B cell (primary cell): ENCODE data around the gene PRR16. TPM values are rescaled to one million over a fixed set of nuclear protein-coding genes. Genes with fewer than 3 reads are reported as not detected.
"Not testable (repeated sequence)": the region's sequence is repeated elsewhere in the genome, so short reads cannot be mapped to it uniquely, and the experiment has no call there.

Experiments used
- ATAC-seq: fragments of 200-7000 bp; cut with Tn5 transposase; one replicate; pipeline ENCODE4 v1.10.0; 2021; ENCODE audit warnings: low read depth, mild to moderate bottlenecking, moderate number of reproducible peaks, moderate library complexity
- CTCF ChIA-PET: fragments of 350-600 bp; sonication (Branson Sonifier 250); formaldehyde crosslinking; loops from one replicate; lab custom pipeline; 2021; ENCODE audit warnings: antibody characterized with exemption, inconsistent platforms; lab: Charles Lee
- POLR2A ChIA-PET: fragments of 350-600 bp; sonication (Branson Sonifier 250); formaldehyde crosslinking; loops from one replicate; lab custom pipeline; 2021; ENCODE audit warnings: antibody characterized with exemption; lab: Charles Lee
- DNase-seq: peaks from one replicate; pipeline ENCODE4 v3.0.0; 2013
- H2AFZ ChIP-seq: 2 replicates; pipeline ENCODE4 v1.6.1; 2012; ENCODE audit warnings: mild to moderate bottlenecking, low read depth, low read length; ENCODE audit not compliant: insufficient read depth, poor library complexity, severe bottlenecking
- H3K27ac ChIP-seq, 2 donors: 1 replicate in 1 of 2; 2 replicates in 1 of 2; pipeline ENCODE4 v1.5.1; 2012 to 2013; ENCODE audit warnings: low read length in 2 of 2, mild to moderate bottlenecking in 2 of 2, moderate library complexity in 1 of 2
- H3K27me3 ChIP-seq, 4 experiments: fragments of 200-600 bp in 1 of 4; sonication (generic) in 1 of 4; replicated peaks in 1 of 4; 1 replicate in 2 of 4; 2 replicates in 2 of 4; pipeline versions ENCODE4 v1.6.1 to v1.7.0; 2013 to 2016; ENCODE audit warnings: low read length in 3 of 4, mild to moderate bottlenecking in 2 of 4, mixed read lengths in 1 of 4, moderate library complexity in 1 of 4; ENCODE audit not compliant: insufficient read depth in 4 of 4, control insufficient read depth in 3 of 4; ENCODE audit errors: control extremely low read depth in 1 of 4
- H3K36me3 ChIP-seq, 2 experiments: replicated peaks in 1 of 2; 1 replicate in 1 of 2; 2 replicates in 1 of 2; pipeline versions ENCODE4 v1.6.1 to v1.7.1; 2013; ENCODE audit warnings: low read length in 1 of 2; ENCODE audit not compliant: insufficient read depth in 2 of 2, control insufficient read depth in 1 of 2; ENCODE audit errors: control extremely low read depth in 1 of 2, extremely low read depth in 1 of 2
- H3K4me1 ChIP-seq, 2 donors: fragments of 200-600 bp in 1 of 2; sonication (generic) in 1 of 2; 1 replicate in 1 of 2; 2 replicates in 1 of 2; pipeline versions ENCODE4 v1.5.1 to v1.6.1; 2013 to 2017; ENCODE audit warnings: low read length in 2 of 2; ENCODE audit not compliant: control insufficient read depth in 2 of 2, insufficient read depth in 2 of 2
- H3K4me2 ChIP-seq: replicated peaks from 2 replicates; pipeline ENCODE3; 2012; ENCODE audit warnings: mild to moderate bottlenecking, low read depth, low read length; ENCODE audit not compliant: poor library complexity, severe bottlenecking
- H3K4me3 ChIP-seq, 5 experiments: fragments of 200-600 bp in 1 of 5; sonication (generic) in 1 of 5; 1 replicate in 3 of 5; 2 replicates in 2 of 5; pipeline versions ENCODE4 v1.5.1 to v1.7.0; 2011 to 2016; ENCODE audit warnings: low read length in 4 of 5, mild to moderate bottlenecking in 4 of 5, low read depth in 2 of 5, control low read depth in 1 of 5, moderate library complexity in 1 of 5; ENCODE audit not compliant: insufficient read depth in 1 of 5; ENCODE audit errors: control extremely low read depth in 1 of 5, extremely low read depth in 1 of 5
- H3K79me2 ChIP-seq: fragments of 200-600 bp; sonication (generic); one replicate; pipeline ENCODE4 v1.6.0; 2016; ENCODE audit warnings: low read length; ENCODE audit not compliant: control insufficient read depth, insufficient read depth
- H3K9ac ChIP-seq: fragments of 200-600 bp; sonication (generic); 2 replicates; pipeline ENCODE4 v1.6.1; 2017; ENCODE audit warnings: mild to moderate bottlenecking, low read length, moderate library complexity
- H3K9me3 ChIP-seq, 3 donors: one replicate each; pipeline versions ENCODE4 v1.6.1 to v1.7.1; 2013; ENCODE audit warnings: low read length in 2 of 3; ENCODE audit not compliant: control insufficient read depth in 2 of 3, insufficient read depth in 1 of 3; ENCODE audit errors: control extremely low read depth in 1 of 3
- H4K20me1 ChIP-seq: 2 replicates; pipeline ENCODE4 v1.6.0; 2012; ENCODE audit warnings: mild to moderate bottlenecking, low read length; ENCODE audit not compliant: insufficient read depth, control insufficient read depth, poor library complexity, severe bottlenecking
- H3K27ac Mint-ChIP-seq: one replicate; pipeline ENCODE4 v1.8.0; 2021; ENCODE audit warnings: mixed read lengths
- H3K27me3 Mint-ChIP-seq: one replicate; pipeline ENCODE4 v1.8.0; 2021; ENCODE audit warnings: mixed read lengths
- H3K4me1 Mint-ChIP-seq: one replicate; pipeline ENCODE4 v1.8.0; 2021; ENCODE audit warnings: mixed read lengths
- H3K4me3 Mint-ChIP-seq: one replicate; pipeline ENCODE4 v1.8.0; 2021; ENCODE audit warnings: mixed read lengths
- H3K9me3 Mint-ChIP-seq: one replicate; pipeline ENCODE4 v1.8.0; 2022; ENCODE audit warnings: mixed read lengths; ENCODE audit not compliant: insufficient read depth
- WGBS: methylation state at CpG from one replicate; pipeline ENCODE4 v1.1.5; 2013; ENCODE audit warnings: missing lambda C conversion rate; ENCODE audit not compliant: insufficient coverage; 5-methylcytosine and 5-hydroxymethylcytosine counted together
- intact Hi-C: fragments of 100-400 bp; cut with micrococcal nuclease; formaldehyde crosslinking; loops from one replicate; pipeline ENCODE4 v1.10.0; 2022
- polyA plus RNA-seq: library from polyadenylated mRNA; depleted of rRNA; stranded (reverse); fragments of >200 nt; gene quantifications from 2 replicates; pipeline ENCODE4 v1.2.3, GENCODE V29; 2012
- total RNA-seq, 2 donors: library from RNA; stranded (reverse); fragments of 120-200 nt in 1 of 2; gene quantifications; 1 replicate in 1 of 2; 2 replicates in 1 of 2; pipeline versions ENCODE4 v1.2.3 to v1.2.4, GENCODE V29; 2013 to 2022
- TF ChIP-seq, protein P1 (sequence below): fragments of 200-600 bp; IDR thresholded peaks from one replicate; pipeline ENCODE4 v1.8.0; 2022; ENCODE audit warnings: antibody characterized with exemption, mild to moderate bottlenecking

The PRR16 gene
- total and polyA plus RNA-seq, 2 donors (not counting 1 experiment from before 2014, with no cell fraction given): 0.16 TPM; not detected in 1

DNA sequence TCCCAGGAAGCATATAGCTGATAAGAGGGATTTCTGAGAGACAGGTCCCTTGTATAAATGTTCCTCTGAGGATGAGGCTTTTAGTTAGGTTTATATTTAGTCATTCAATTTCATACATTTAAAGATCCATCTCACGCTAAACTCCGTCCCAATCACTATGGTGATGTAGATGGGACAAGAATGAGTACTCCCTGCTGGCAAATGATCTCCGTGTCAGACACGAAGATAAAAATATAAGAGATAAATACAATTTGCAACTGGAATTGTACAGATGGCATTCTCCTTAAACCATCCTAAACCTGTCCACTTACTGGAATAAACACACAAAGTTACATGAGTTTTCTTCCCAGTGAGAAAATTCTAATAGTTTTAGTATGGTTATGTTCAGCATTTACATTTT is 233.0 kb downstream of the PRR16 start:
- peaks cover 0 to 3% (median 0%) of the 10 kb centered on the region in 3 donors for H3K9me3 ChIP-seq
- H3K4me2 ChIP-seq: no peak overlapping the region
- intact Hi-C loops: no loop called here
- POLR2A ChIA-PET: no interaction called here
- H3K4me1 ChIP-seq: no peaks in the 10 kb centered on the region
- TF ChIP-seq, protein P1, sequence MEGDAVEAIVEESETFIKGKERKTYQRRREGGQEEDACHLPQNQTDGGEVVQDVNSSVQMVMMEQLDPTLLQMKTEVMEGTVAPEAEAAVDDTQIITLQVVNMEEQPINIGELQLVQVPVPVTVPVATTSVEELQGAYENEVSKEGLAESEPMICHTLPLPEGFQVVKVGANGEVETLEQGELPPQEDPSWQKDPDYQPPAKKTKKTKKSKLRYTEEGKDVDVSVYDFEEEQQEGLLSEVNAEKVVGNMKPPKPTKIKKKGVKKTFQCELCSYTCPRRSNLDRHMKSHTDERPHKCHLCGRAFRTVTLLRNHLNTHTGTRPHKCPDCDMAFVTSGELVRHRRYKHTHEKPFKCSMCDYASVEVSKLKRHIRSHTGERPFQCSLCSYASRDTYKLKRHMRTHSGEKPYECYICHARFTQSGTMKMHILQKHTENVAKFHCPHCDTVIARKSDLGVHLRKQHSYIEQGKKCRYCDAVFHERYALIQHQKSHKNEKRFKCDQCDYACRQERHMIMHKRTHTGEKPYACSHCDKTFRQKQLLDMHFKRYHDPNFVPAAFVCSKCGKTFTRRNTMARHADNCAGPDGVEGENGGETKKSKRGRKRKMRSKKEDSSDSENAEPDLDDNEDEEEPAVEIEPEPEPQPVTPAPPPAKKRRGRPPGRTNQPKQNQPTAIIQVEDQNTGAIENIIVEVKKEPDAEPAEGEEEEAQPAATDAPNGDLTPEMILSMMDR: no peak
- no peak overlapping the region for H3K4me3 Mint-ChIP-seq
- CTCF ChIA-PET: no interaction called here
- H3K27me3 ChIP-seq: no peaks in the 10 kb centered on the region
- H3K4me1 Mint-ChIP-seq: no peaks in the 10 kb centered on the region
- no peak overlapping the region for H3K27ac ChIP-seq
- no peak overlapping the region for H3K4me3 ChIP-seq
- no peaks in the 10 kb centered on the region for H3K36me3 ChIP-seq
- no peak overlapping the region for H3K27ac Mint-ChIP-seq
- no peak overlapping the region for H2AFZ ChIP-seq
- WGBS: no CpG with 5 or more reads among the region's 4 CpGs
- H4K20me1 ChIP-seq: no peaks in the 10 kb centered on the region
- ATAC-seq: no peak
- H3K27me3 Mint-ChIP-seq: no peaks in the 10 kb centered on the region
- DNase-seq: no peak
- peaks cover 3% of the 10 kb centered on the region for H3K9me3 Mint-ChIP-seq
- H3K9ac ChIP-seq: no peak overlapping the region
- no peaks in the 10 kb centered on the region for H3K79me2 ChIP-seq

DNA sequence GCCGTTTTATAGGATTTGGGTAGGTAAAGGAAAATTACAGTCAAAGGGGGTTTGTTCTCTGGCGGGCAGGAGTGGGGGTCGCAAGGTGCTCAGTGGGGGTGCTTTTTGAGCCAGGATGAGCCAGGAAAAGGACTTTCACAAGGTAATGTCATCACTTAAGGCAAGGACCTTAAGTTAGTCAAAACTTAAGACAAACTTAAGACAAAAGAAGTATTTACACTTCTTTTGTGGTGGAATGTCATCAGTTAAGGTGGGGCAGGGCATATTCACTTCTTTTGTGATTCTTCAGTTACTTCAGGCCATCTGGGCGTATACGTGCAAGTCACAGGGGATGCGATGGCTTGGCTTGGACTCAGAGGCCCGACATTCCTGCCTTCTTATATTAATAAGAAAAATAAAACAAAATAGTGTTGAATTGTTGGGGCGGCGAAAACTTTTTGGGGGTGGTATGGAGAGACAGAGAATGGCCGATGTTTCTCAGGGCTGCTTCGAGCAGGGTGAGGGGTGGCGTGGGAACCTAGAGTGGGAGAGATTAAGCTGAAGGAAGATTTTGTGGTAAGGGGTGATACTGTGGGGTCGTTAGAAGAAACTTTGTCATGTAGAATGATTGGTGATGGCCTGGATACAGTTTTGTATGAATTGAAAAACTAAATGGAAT is 233.7 kb downstream of the PRR16 start:
- POLR2A ChIA-PET, H3K79me2 ChIP-seq, H3K4me3 Mint-ChIP-seq, H3K9me3 Mint-ChIP-seq, ATAC-seq, H3K4me1 ChIP-seq, H3K27me3 Mint-ChIP-seq, intact Hi-C loops, H3K27me3 ChIP-seq, H3K9me3 ChIP-seq, H3K36me3 ChIP-seq, DNase-seq, H3K4me1 Mint-ChIP-seq, H3K4me2 ChIP-seq, H3K27ac Mint-ChIP-seq, CTCF ChIA-PET, H3K4me3 ChIP-seq, H4K20me1 ChIP-seq, H3K9ac ChIP-seq, H3K27ac ChIP-seq, H2AFZ ChIP-seq: not testable (repeated sequence)
- 92% methylated on average over 6 of the region's 13 CpGs for WGBS

DNA sequence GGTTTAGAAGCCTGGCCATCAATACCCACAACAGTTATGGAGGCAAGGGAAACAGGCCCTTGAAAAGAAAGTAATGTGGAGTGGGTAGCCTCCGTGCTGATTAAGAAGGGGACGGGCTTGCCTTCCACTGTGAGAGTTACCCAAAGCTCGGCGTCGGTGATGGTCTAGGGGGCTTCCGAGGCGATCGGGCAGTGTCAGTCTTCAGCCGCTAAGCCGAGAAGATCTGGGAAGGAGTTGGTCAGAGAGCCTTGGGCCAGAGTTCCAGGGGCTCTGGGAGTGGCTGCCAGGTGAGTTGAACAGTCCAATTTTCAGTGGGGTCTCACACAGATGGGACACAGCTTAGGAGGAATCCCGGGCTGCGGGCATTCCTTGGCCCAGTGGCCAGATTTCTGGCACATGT is 236.6 kb downstream of the PRR16 start:
- H3K36me3 ChIP-seq, H3K4me3 ChIP-seq, DNase-seq, H3K9me3 Mint-ChIP-seq, ATAC-seq, POLR2A ChIA-PET, H3K27me3 ChIP-seq, H3K4me3 Mint-ChIP-seq, H3K4me1 ChIP-seq, H3K9me3 ChIP-seq, H3K4me1 Mint-ChIP-seq, H3K27ac ChIP-seq, H3K27ac Mint-ChIP-seq, intact Hi-C loops, H2AFZ ChIP-seq, H4K20me1 ChIP-seq, H3K79me2 ChIP-seq, H3K4me2 ChIP-seq, H3K9ac ChIP-seq, CTCF ChIA-PET, H3K27me3 Mint-ChIP-seq: not testable (repeated sequence)
- 97% methylated on average over 6 of the region's 12 CpGs for WGBS
